ENCODE results near the gene P2RX1.
"Not testable (repeated sequence)": the region's sequence is repeated elsewhere in the genome, so short reads cannot be mapped to it uniquely, and the experiment has no call there.

The P2RX1 gene

GRCh38 chr17:3952186-3952585 lies 35.9 kb upstream of the P2RX1 start:
- FAIRE-seq = no peak

GRCh38 chr17:3951420-3951819 lies 35.2 kb upstream of the P2RX1 start:
- TF ChIP-seq SPI1 (IDR thresholded peaks at IDR 0.05; ENCODE audit: low read depth, low read length) (no peak), POLR2AphosphoS5 (IDR thresholded peaks at IDR 0.05; ENCODE audit: low read depth, low read length) (no peak), POLR2A (IDR thresholded peaks at IDR 0.05; ENCODE audit: low read depth, low read length) (no peak), TAF1 (IDR thresholded peaks at IDR 0.05; ENCODE audit: low read depth, low read length) (no peak), POU2F2 (IDR thresholded peaks at IDR 0.05; ENCODE audit: low read depth, low read length) (no peak), PAX5 (IDR thresholded peaks at IDR 0.05; ENCODE audit: insufficient read depth, low read length, severe bottlenecking) (no peak)
- DNase-seq (ENCODE audit: insufficient read length, low spot score) = no peak
- no peak for FAIRE-seq

More at GRCh38 chr17:3952186-3952585, 35.9 kb upstream of the P2RX1 start:
- no peak for DNase-seq (ENCODE audit: insufficient read length, low spot score)
- no peak for TF ChIP-seq POLR2AphosphoS5 (IDR thresholded peaks at IDR 0.05; ENCODE audit: low read depth, low read length)
- no peak for TF ChIP-seq PAX5 (IDR thresholded peaks at IDR 0.05; ENCODE audit: insufficient read depth, low read length, severe bottlenecking)
- TF ChIP-seq SPI1 (IDR thresholded peaks at IDR 0.05; ENCODE audit: low read depth, low read length) = no peak
- TF ChIP-seq TAF1 (IDR thresholded peaks at IDR 0.05; ENCODE audit: low read depth, low read length) = no peak
- no peak for TF ChIP-seq POU2F2 (IDR thresholded peaks at IDR 0.05; ENCODE audit: low read depth, low read length)
- no peak for TF ChIP-seq POLR2A (IDR thresholded peaks at IDR 0.05; ENCODE audit: low read depth, low read length)

GRCh38 chr17:3951003-3951402 lies 34.7 kb upstream of the P2RX1 start:
- TF ChIP-seq POU2F2 (IDR thresholded peaks at IDR 0.05; ENCODE audit: low read depth, low read length) (no peak), POLR2A (IDR thresholded peaks at IDR 0.05; ENCODE audit: low read depth, low read length) (no peak), POLR2AphosphoS5 (IDR thresholded peaks at IDR 0.05; ENCODE audit: low read depth, low read length) (no peak), PAX5 (IDR thresholded peaks at IDR 0.05; ENCODE audit: insufficient read depth, low read length, severe bottlenecking) (no peak), SPI1 (IDR thresholded peaks at IDR 0.05; ENCODE audit: low read depth, low read length) (no peak), TAF1 (IDR thresholded peaks at IDR 0.05; ENCODE audit: low read depth, low read length) (no peak)

GRCh38 chr17:3950584-3950983 lies 34.3 kb upstream of the P2RX1 start:
- FAIRE-seq = no peak
- TF ChIP-seq POLR2A (IDR thresholded peaks at IDR 0.05; ENCODE audit: low read depth, low read length) = no peak
- no peak for TF ChIP-seq PAX5 (IDR thresholded peaks at IDR 0.05; ENCODE audit: insufficient read depth, low read length, severe bottlenecking)
- no peak for TF ChIP-seq POLR2AphosphoS5 (IDR thresholded peaks at IDR 0.05; ENCODE audit: low read depth, low read length)
- TF ChIP-seq TAF1 (IDR thresholded peaks at IDR 0.05; ENCODE audit: low read depth, low read length) = no peak
- no peak for TF ChIP-seq SPI1 (IDR thresholded peaks at IDR 0.05; ENCODE audit: low read depth, low read length)
- TF ChIP-seq POU2F2 (IDR thresholded peaks at IDR 0.05; ENCODE audit: low read depth, low read length) = no peak
- DNase-seq (ENCODE audit: insufficient read length, low spot score) = no peak

More at GRCh38 chr17:3951003-3951402, 34.7 kb upstream of the P2RX1 start:
- DNase-seq (ENCODE audit: insufficient read length, low spot score) (no peak), FAIRE-seq (no peak)

- DNase-seq (ENCODE audit: insufficient read length, low spot score) (no peak), FAIRE-seq (no peak)
- TF ChIP-seq POU2F2 (IDR thresholded peaks at IDR 0.05; ENCODE audit: low read depth, low read length) (no peak), TAF1 (IDR thresholded peaks at IDR 0.05; ENCODE audit: low read depth, low read length) (no peak), PAX5 (IDR thresholded peaks at IDR 0.05; ENCODE audit: insufficient read depth, low read length, severe bottlenecking) (no peak), SPI1 (IDR thresholded peaks at IDR 0.05; ENCODE audit: low read depth, low read length) (no peak)
Measured at GRCh38 chr17:3949418-3949817, 33.2 kb upstream of the P2RX1 start.

- DNase-seq (ENCODE audit: insufficient read length, low spot score); FAIRE-seq: not testable (repeated sequence)
Measured at GRCh38 chr17:3948551-3948950, 32.3 kb upstream of the P2RX1 start.

- DNase-seq (ENCODE audit: insufficient read length, low spot score) (no peak), FAIRE-seq (no peak)
- TF ChIP-seq TAF1 (IDR thresholded peaks at IDR 0.05; ENCODE audit: low read depth, low read length) (no peak), PAX5 (IDR thresholded peaks at IDR 0.05; ENCODE audit: insufficient read depth, low read length, severe bottlenecking) (no peak), POU2F2 (IDR thresholded peaks at IDR 0.05; ENCODE audit: low read depth, low read length) (no peak), POLR2AphosphoS5 (IDR thresholded peaks at IDR 0.05; ENCODE audit: low read depth, low read length) (no peak), POLR2A (IDR thresholded peaks at IDR 0.05; ENCODE audit: low read depth, low read length) (no peak), SPI1 (IDR thresholded peaks at IDR 0.05; ENCODE audit: low read depth, low read length) (no peak)
Measured at GRCh38 chr17:3947318-3947810, 31.1 kb upstream of the P2RX1 start.

GRCh38 chr17:3946711-3947235 lies 30.5 kb upstream of the P2RX1 start:
- TF ChIP-seq POLR2A (IDR thresholded peaks at IDR 0.05; ENCODE audit: low read depth, low read length) (no peak), POU2F2 (IDR thresholded peaks at IDR 0.05; ENCODE audit: low read depth, low read length) (no peak)
- DNase-seq (ENCODE audit: insufficient read length, low spot score) = no peak
- FAIRE-seq = no peak

- TF ChIP-seq POLR2AphosphoS5 (IDR thresholded peaks at IDR 0.05; ENCODE audit: low read depth, low read length) (no peak), POU2F2 (IDR thresholded peaks at IDR 0.05; ENCODE audit: low read depth, low read length) (no peak), POLR2A (IDR thresholded peaks at IDR 0.05; ENCODE audit: low read depth, low read length) (no peak), PAX5 (IDR thresholded peaks at IDR 0.05; ENCODE audit: insufficient read depth, low read length, severe bottlenecking) (no peak), TAF1 (IDR thresholded peaks at IDR 0.05; ENCODE audit: low read depth, low read length) (no peak), SPI1 (IDR thresholded peaks at IDR 0.05; ENCODE audit: low read depth, low read length) (no peak)
- DNase-seq (ENCODE audit: insufficient read length, low spot score) = peak; percentile 74
- no peak for FAIRE-seq
Measured at GRCh38 chr17:3944485-3945388, 28.5 kb upstream of the P2RX1 start.

Data from GM12891 (cell line).